WTC11 (cell line): Measurements from ENCODE around the gene CCT3. TPM values are rescaled to one million over a fixed set of nuclear protein-coding genes. Genes with fewer than 3 reads are reported as not detected.

Source experiments
- ATAC-seq: fragments of 200-7000 bp; cut with Tn5 transposase; 2 replicates; pipeline ENCODE4 v1.10.0; 2021; ENCODE audit warnings: mild to moderate bottlenecking, moderate library complexity
- CTCF ChIA-PET: fragments of 300-600 bp; sonication (Branson Sonifier 250); formaldehyde crosslinking; loops from one replicate; lab custom pipeline; 2021; ENCODE audit warnings: antibody characterized with exemption; lab: Charles Lee
- POLR2A ChIA-PET: fragments of 350-600 bp; sonication (Branson Sonifier 250); formaldehyde crosslinking; loops from one replicate; lab custom pipeline; 2021; ENCODE audit warnings: antibody characterized with exemption; lab: Charles Lee
- DNase-seq: peaks from one replicate; pipeline ENCODE4 v3.0.0; 2021; ENCODE audit warnings: low spot score
- H3K27ac Mint-ChIP-seq: 2 replicates; pipeline ENCODE4 v1.8.0; 2021; ENCODE audit warnings: mixed read lengths
- H3K27me3 Mint-ChIP-seq: 2 replicates; pipeline ENCODE4 v1.8.0; 2021; ENCODE audit warnings: low read depth, mild to moderate bottlenecking, moderate library complexity, mixed read lengths
- H3K36me3 Mint-ChIP-seq: 2 replicates; pipeline ENCODE4 v1.8.0; 2021; ENCODE audit warnings: mixed read lengths
- H3K4me1 Mint-ChIP-seq: 2 replicates; pipeline ENCODE4 v1.8.0; 2022; ENCODE audit warnings: mixed read lengths
- H3K4me3 Mint-ChIP-seq: 2 replicates; pipeline ENCODE4 v1.8.0; 2021; ENCODE audit warnings: mild to moderate bottlenecking, moderate library complexity, mixed read lengths
- H3K9me3 Mint-ChIP-seq: 2 replicates; pipeline ENCODE4 v1.8.0; 2021; ENCODE audit warnings: mixed read lengths
- AR ChIP-seq: fragments of 250-450 bp; sonication (Bioruptor Pico); IDR thresholded peaks from 2 replicates; pipeline ENCODE4 v1.9.0; 2021; ENCODE audit warnings: mild to moderate bottlenecking
- CREB1 ChIP-seq: sonication (generic); formaldehyde crosslinking; IDR thresholded peaks from 2 replicates; pipeline ENCODE4 v1.8.0; 2023; ENCODE audit warnings: mild to moderate bottlenecking, missing genetic modification reagents
- GTF2I ChIP-seq: fragments of 250-450 bp; sonication (Bioruptor Pico); conservative IDR thresholded peaks from 2 replicates; pipeline ENCODE4 v1.4.0; 2021; ENCODE audit warnings: mild to moderate bottlenecking
- IRF1 ChIP-seq: sonication (generic); formaldehyde crosslinking; IDR thresholded peaks from 2 replicates; pipeline ENCODE4 v1.8.0; 2023; ENCODE audit warnings: missing genetic modification reagents
- MAX ChIP-seq: sonication (generic); formaldehyde crosslinking; IDR thresholded peaks from 2 replicates; pipeline ENCODE4 v1.8.0; 2022; ENCODE audit warnings: mild to moderate bottlenecking, missing genetic modification reagents
- MXD4 ChIP-seq: fragments of 250-450 bp; sonication (Bioruptor Pico); IDR thresholded peaks from 2 replicates; pipeline ENCODE4 v1.8.0; 2021; ENCODE audit warnings: mild to moderate bottlenecking, moderate library complexity, borderline replicate concordance
- NR2C2 ChIP-seq: sonication (generic); formaldehyde crosslinking; IDR thresholded peaks from 2 replicates; pipeline ENCODE4 v1.8.0; 2022; ENCODE audit warnings: mild to moderate bottlenecking, missing genetic modification reagents
- PRRX2 ChIP-seq: fragments of 250-450 bp; sonication (Bioruptor Pico); IDR thresholded peaks from 2 replicates; pipeline ENCODE4 v1.8.0; 2021; ENCODE audit warnings: mild to moderate bottlenecking
- SMAD4 ChIP-seq: sonication (generic); formaldehyde crosslinking; IDR thresholded peaks from 2 replicates; pipeline ENCODE4 v1.8.0; 2022; ENCODE audit warnings: mild to moderate bottlenecking, missing genetic modification reagents
- SOX15 ChIP-seq: fragments of 250-450 bp; sonication (Bioruptor Pico); IDR thresholded peaks from 2 replicates; pipeline ENCODE4 v1.9.0; 2021; ENCODE audit warnings: mild to moderate bottlenecking
- SP1 ChIP-seq: sonication (generic); formaldehyde crosslinking; conservative IDR thresholded peaks from 2 replicates; pipeline ENCODE4 v1.8.1; 2022; ENCODE audit warnings: missing genetic modification reagents
- ZBTB43 ChIP-seq: sonication (generic); formaldehyde crosslinking; IDR thresholded peaks from 2 replicates; pipeline ENCODE4 v1.8.1; 2023; ENCODE audit warnings: mild to moderate bottlenecking, missing genetic modification reagents
- ZNF423 ChIP-seq: fragments of 250-450 bp; sonication (Bioruptor Pico); IDR thresholded peaks from 2 replicates; pipeline ENCODE4 v2.1.2; 2022; ENCODE audit warnings: mild to moderate bottlenecking, moderate library complexity
- total RNA-seq: library from RNA; stranded (reverse); gene quantifications from 3 replicates; pipeline ENCODE4 v1.2.3, GENCODE V29; 2021
- TF ChIP-seq, protein P1 (sequence below): fragments of 250-450 bp; sonication (Bioruptor Pico); IDR thresholded peaks from 2 replicates; pipeline ENCODE4 v1.9.0; 2021; ENCODE audit warnings: mild to moderate bottlenecking, borderline replicate concordance
- TF ChIP-seq, protein P2 (sequence below): fragments of 200-600 bp; IDR thresholded peaks from 2 replicates; pipeline ENCODE4 v1.8.0; 2022; ENCODE audit warnings: antibody characterized with exemption

CCT3 gene
- total RNA-seq, 1 experiment from 2014 or later: 479 TPM

- H3K36me3 Mint-ChIP-seq: no peaks in the 10 kb centered on the region
- H3K27me3 Mint-ChIP-seq: peaks cover 56% of the 10 kb centered on the region
- no peaks in the 10 kb centered on the region for H3K9me3 Mint-ChIP-seq
- no peak for ATAC-seq
- CTCF ChIA-PET: interaction anchor here (0.6 to 10.7 kb wide), 21 partner anchors 11 to 221 kb away, joined by 3 to 401 read pairs (median 26); partner anchors contain the start of genes MEF2D and RHBG
- no peak for TF ChIP-seq PRRX2 (CRISPR knock-in tag)
- TF ChIP-seq IRF1: no peak
- TF ChIP-seq, all 79 proteins: peak for 0
- Mint-ChIP-seq H3K4me1 (peaks cover 49% of the 10 kb centered on the region), H3K4me3 (peak overlapping the region; percentile 60), H3K27ac (no peak overlapping the region)
- POLR2A ChIA-PET: no interaction called here
- DNase-seq: no peak
These were observed 49.1 kb upstream of the CCT3 start for GRCh38 chr1:156386949-156387869.

DNA sequence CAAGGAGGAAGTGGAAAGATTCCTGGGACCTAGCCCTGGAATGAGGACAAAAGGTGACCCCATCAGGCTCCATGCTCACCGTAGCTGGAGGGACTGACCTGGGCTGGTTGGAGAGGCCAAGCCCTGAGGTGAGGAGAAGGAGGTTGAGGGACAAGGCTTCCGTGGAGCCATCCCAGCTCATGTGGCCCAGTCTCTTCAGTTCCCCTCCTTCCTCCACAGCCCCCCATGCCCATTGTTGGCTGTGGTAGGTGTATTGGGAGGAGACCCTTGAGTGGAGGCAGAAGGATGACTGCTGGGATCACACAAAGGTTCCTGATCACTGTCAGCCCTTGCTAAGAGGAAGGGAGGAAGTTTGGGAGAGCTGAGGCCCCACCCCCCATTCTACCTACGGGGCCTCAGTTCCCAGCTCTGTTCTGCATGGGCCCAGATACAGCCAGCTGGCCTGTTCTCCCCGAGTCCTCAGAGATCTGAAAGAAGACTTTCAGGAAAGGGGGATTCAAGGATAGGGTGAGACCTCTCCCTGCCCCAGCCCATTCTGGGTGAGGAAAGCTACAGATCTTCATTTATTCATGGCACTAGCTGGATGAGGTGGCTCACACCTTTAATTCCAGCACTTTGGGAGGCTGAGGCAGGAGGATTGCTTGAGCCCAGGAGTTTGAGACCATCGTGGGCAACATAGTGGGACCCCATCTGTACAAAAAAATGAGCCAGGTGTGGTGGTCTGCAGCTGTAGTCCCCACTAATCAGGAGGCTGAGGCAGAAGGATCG lies 48.2 kb upstream of the CCT3 start:
- H3K36me3 Mint-ChIP-seq: no peaks in the 10 kb centered on the region
- POLR2A ChIA-PET: interaction anchor here (0.6 to 1.3 kb wide), 6 partner anchors 15 to 59 kb away, joined by 3 to 8 read pairs (median 4); no protein-coding TSS in a partner anchor
- H3K4me1 Mint-ChIP-seq: peaks cover 40% of the 10 kb centered on the region
- peaks cover 54% of the 10 kb centered on the region for H3K27me3 Mint-ChIP-seq
- no peak overlapping the region for H3K4me3 Mint-ChIP-seq
- H3K9me3 Mint-ChIP-seq: no peaks in the 10 kb centered on the region
- TF ChIP-seq NR2C2 (no peak), MAX (CRISPR knock-in tag) (no peak), MXD4 (no peak), GTF2I (no peak), ZBTB43 (CRISPR knock-in tag) (no peak), SMAD4 (no peak)
- ATAC-seq (no peak), DNase-seq (no peak)
- CTCF ChIA-PET: interaction anchor here (0.6 to 10.7 kb wide), 64 partner anchors 12 to 1518 kb away, joined by 3 to 401 read pairs (median 5); partner anchors contain the start of genes BCAN, CCT3, GPATCH4 and HAPLN2
- H3K27ac Mint-ChIP-seq: no peak overlapping the region

- ATAC-seq: 0 out of 2 replicates have a peak, but pooled peaks have one; percentile 3
- peaks cover 32% of the 10 kb centered on the region for H3K4me1 Mint-ChIP-seq
- H3K36me3 Mint-ChIP-seq: no peaks in the 10 kb centered on the region
- H3K9me3 Mint-ChIP-seq: no peaks in the 10 kb centered on the region
- ChIA-PET CTCF (interaction anchor here (0.6 to 10.7 kb wide), 62 partner anchors 12 to 1517 kb away, joined by 3 to 401 read pairs (median 5); partner anchors contain the start of genes BCAN, CCT3, GPATCH4 and HAPLN2), POLR2A (interaction anchor here (0.6 to 1.3 kb wide), 6 partner anchors 16 to 60 kb away, joined by 3 to 8 read pairs (median 4); no protein-coding TSS in a partner anchor)
- no peak overlapping the region for H3K4me3 Mint-ChIP-seq
- H3K27ac Mint-ChIP-seq: no peak overlapping the region
- H3K27me3 Mint-ChIP-seq: peaks cover 48% of the 10 kb centered on the region
- DNase-seq: peak; percentile 81
- TF ChIP-seq CREB1: no peak
- no peak for TF ChIP-seq SP1 (CRISPR knock-in tag)
- TF ChIP-seq, protein P1, sequence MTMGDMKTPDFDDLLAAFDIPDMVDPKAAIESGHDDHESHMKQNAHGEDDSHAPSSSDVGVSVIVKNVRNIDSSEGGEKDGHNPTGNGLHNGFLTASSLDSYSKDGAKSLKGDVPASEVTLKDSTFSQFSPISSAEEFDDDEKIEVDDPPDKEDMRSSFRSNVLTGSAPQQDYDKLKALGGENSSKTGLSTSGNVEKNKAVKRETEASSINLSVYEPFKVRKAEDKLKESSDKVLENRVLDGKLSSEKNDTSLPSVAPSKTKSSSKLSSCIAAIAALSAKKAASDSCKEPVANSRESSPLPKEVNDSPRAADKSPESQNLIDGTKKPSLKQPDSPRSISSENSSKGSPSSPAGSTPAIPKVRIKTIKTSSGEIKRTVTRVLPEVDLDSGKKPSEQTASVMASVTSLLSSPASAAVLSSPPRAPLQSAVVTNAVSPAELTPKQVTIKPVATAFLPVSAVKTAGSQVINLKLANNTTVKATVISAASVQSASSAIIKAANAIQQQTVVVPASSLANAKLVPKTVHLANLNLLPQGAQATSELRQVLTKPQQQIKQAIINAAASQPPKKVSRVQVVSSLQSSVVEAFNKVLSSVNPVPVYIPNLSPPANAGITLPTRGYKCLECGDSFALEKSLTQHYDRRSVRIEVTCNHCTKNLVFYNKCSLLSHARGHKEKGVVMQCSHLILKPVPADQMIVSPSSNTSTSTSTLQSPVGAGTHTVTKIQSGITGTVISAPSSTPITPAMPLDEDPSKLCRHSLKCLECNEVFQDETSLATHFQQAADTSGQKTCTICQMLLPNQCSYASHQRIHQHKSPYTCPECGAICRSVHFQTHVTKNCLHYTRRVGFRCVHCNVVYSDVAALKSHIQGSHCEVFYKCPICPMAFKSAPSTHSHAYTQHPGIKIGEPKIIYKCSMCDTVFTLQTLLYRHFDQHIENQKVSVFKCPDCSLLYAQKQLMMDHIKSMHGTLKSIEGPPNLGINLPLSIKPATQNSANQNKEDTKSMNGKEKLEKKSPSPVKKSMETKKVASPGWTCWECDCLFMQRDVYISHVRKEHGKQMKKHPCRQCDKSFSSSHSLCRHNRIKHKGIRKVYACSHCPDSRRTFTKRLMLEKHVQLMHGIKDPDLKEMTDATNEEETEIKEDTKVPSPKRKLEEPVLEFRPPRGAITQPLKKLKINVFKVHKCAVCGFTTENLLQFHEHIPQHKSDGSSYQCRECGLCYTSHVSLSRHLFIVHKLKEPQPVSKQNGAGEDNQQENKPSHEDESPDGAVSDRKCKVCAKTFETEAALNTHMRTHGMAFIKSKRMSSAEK: no peak
- TF ChIP-seq, protein P2, sequence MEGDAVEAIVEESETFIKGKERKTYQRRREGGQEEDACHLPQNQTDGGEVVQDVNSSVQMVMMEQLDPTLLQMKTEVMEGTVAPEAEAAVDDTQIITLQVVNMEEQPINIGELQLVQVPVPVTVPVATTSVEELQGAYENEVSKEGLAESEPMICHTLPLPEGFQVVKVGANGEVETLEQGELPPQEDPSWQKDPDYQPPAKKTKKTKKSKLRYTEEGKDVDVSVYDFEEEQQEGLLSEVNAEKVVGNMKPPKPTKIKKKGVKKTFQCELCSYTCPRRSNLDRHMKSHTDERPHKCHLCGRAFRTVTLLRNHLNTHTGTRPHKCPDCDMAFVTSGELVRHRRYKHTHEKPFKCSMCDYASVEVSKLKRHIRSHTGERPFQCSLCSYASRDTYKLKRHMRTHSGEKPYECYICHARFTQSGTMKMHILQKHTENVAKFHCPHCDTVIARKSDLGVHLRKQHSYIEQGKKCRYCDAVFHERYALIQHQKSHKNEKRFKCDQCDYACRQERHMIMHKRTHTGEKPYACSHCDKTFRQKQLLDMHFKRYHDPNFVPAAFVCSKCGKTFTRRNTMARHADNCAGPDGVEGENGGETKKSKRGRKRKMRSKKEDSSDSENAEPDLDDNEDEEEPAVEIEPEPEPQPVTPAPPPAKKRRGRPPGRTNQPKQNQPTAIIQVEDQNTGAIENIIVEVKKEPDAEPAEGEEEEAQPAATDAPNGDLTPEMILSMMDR: peak; percentile 90
- peak; percentile 95 for TF ChIP-seq ZNF423 (CRISPR knock-in tag)
- no peak for TF ChIP-seq AR
- TF ChIP-seq SOX15 (CRISPR knock-in tag): no peak
These were observed 47.5 kb upstream of the CCT3 start for GRCh38 chr1:156385534-156386031.
